LNCAP (cell line): ENCODE results near the gene MUS81.

ENCODE experiments used
- TF ChIP-seq, protein P1 (sequence below): fragments of 450-650 bp; IDR thresholded peaks from 2 replicates; pipeline ENCODE4 v1.5.1; 2017; ENCODE audit warnings: mild to moderate bottlenecking

Gene MUS81

DNA sequence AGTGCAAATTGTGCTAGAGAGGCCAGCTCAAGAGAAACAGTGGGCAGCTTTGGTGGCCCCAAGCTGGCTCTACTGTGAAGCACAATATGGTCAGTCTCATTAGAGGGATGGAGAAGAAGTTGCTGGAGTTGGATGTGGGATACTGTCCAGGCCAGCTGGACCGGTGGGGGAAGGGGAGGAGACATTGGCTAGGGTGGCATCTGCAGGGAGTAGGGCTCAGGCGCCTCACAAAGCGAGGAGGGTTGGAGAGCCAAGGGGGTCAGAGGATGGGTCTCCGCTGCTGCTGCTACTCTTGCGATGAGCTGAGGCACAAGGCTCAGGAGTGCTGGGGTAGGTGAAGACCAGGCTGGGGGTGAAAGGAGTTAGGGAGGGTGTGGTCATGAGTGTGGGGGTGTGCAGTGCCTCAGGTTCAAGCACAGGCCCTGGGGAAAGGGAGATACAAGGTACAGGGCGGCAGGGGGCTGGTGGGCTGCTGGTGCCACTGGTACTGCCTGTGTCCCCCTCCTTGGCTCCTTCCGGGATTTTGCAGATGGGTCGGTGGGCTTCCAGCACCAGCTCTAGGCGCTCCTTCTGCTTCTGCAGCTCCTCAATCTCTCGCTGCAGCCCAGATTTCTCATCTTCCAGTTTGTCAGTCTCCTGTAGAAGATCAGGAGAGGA, 32.6 kb downstream of the MUS81 start:
- TF ChIP-seq, protein P1, sequence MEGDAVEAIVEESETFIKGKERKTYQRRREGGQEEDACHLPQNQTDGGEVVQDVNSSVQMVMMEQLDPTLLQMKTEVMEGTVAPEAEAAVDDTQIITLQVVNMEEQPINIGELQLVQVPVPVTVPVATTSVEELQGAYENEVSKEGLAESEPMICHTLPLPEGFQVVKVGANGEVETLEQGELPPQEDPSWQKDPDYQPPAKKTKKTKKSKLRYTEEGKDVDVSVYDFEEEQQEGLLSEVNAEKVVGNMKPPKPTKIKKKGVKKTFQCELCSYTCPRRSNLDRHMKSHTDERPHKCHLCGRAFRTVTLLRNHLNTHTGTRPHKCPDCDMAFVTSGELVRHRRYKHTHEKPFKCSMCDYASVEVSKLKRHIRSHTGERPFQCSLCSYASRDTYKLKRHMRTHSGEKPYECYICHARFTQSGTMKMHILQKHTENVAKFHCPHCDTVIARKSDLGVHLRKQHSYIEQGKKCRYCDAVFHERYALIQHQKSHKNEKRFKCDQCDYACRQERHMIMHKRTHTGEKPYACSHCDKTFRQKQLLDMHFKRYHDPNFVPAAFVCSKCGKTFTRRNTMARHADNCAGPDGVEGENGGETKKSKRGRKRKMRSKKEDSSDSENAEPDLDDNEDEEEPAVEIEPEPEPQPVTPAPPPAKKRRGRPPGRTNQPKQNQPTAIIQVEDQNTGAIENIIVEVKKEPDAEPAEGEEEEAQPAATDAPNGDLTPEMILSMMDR = no peak

DNA sequence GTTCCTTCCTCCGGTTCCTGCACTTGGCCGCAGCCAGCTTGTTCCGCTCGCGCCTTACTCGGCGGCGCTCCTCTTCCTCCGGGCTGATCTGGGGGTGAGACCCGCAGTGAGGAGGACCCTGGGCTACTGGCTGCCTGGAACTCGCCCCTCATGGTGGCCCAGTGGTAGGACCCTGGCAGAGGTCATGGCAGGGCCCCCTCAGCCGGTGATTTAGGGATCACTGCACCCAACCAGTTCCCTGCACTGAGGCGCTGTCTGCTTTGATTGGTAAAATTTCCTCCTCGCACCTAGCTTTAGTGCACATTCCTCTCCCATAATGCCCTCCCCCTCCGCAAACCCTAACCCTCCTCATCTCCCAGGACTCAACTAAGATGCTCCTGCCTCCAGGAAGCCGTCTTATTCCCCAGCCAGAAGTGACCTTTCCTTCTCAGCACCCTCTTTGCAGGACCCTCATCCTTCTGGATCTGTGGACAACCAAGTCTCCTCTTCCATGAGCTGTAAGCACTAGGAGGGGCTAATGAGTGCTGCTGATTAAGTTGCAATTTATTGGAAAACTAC, 33.9 kb downstream of the MUS81 start:
- TF ChIP-seq, protein P1 = no peak

DNA sequence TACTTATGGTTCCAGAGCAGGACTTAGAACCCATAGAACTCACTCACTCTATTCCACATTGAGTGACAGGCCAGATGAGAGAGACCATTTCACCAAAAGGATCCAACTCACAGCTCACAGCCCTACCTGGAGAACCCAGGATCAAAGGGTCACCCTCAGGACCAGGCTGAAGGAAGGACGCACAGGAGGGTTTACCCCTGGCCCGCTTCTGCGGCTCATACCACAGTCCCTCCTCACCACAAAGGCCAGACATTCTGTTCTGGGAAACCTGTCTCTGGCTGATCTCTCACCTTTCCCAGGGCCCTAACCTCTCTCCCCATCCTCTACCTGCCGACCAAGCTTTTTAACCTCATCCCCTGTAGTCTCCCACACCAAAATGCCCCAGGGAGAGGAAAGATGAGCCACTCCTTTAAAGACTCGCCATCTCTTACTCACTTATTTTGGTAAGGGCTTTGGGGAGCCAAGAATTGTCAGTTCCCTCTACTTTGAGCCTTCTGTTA, 35.3 kb downstream of the MUS81 start:
- TF ChIP-seq, protein P1 = no peak

DNA sequence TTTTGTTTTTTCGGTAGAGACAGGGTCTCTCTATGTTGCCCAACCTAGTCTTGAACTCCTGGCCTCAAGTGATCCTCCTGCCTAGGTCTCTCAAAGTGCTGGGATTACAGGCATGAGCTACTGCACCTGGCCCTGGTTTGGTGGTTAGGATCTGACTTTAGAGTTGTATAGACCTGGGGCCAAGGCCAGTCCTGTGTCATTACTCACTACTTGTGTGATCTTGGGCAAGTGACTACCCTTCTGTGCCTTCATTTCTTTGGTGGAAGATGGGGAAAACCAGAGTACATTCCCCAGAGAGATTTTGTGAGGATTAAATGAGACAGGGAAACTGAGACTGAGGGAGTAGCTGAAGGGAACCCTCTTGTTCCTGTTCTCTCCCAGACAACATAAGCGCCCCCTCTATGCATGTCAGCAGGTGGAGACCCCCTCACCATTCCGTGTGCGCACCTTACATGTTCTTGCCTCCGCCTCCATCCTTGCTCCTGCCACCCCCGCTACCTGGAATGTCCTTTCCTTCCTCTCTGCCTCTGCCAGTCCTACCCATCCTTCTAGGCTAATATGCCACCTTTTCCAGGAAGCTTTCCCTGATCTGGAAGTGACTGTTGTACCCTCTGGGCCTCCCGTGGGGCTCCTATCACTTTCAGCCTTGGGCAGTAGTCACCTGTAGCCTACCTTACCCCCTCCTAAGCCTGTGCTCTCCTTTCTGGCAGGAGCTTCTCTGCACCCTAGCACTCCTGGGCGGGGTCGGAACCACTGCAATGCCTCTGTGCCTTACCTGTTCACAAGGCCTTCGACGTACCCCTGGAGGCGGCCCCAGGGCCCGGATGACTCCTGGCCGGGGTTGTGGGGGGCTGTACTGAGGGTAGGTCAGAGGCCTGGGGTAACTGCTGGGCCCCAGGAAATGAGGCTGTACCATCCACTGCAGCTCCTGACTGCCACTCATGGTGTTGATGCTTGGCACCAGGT, 36.1 kb downstream of the MUS81 start:
- TF ChIP-seq, protein P1 = no peak

DNA sequence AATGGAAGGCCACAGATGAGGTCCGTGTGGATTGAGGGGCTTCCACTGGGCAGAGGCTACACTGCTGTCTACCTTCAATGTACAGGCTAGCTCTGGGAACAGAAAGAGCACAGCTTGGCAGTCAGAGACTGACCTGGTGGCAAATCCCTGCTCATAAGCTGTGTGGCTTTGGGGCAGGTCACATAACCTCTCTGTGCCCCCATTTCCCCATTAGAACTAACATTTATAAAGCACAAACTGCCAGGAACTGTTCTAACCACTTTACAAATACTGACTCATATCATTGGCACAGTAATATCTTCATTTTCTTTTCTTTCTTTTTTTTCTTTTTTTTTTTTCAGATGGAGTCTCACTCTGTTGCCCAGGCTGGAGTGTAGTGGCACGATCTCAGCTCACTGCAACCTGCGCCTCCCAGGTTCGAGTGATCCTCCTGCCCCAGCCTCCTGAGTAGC, 36.8 kb downstream of the MUS81 start:
- TF ChIP-seq, protein P1 = no peak

DNA sequence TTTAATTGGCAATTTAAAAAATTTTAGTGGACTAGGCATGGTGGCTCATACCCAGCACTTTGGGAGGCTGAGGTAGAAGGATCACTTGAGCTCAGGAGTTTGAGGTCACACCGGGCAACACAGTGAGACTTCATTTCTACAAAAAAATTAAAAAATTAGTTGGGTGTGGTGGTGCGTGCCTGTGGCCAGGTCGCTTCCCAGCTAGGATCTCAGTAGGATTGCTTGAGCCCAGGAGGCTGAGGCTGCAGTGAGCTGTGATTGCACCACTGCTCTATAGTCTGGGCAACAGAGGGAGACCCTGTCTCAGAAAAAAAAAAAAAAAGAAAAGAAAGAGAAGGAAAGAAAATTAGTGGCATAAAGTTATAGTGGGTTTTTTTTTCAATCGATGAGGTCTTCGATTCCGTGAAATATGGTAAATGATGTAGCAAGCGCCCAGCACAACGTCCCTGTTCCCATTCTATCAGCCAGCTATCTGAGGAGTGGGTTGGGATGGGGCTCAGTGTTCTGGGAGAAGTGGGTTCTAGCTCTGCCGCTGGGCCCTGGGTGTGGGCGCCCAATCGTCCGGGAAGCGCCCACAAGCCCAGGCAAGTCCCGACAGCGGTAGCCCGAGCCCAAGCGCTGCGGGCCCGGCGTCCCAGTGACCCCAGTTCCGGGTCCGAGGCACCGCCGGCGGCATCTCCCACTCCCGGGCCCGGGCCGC, 38.6 kb downstream of the MUS81 start:
- TF ChIP-seq, protein P1 = no peak
